GM19351 (cell line): ENCODE measurements around the gene PCBP2.

Experiments used
- ATAC-seq: cut with Tn5 transposase; IDR thresholded peaks from one replicate; pipeline ENCODE4 v1.9.1; 2021; ENCODE audit warnings: mild to moderate bottlenecking, moderate library complexity; ENCODE audit not compliant: unreplicated experiment

The PCBP2 gene

DNA sequence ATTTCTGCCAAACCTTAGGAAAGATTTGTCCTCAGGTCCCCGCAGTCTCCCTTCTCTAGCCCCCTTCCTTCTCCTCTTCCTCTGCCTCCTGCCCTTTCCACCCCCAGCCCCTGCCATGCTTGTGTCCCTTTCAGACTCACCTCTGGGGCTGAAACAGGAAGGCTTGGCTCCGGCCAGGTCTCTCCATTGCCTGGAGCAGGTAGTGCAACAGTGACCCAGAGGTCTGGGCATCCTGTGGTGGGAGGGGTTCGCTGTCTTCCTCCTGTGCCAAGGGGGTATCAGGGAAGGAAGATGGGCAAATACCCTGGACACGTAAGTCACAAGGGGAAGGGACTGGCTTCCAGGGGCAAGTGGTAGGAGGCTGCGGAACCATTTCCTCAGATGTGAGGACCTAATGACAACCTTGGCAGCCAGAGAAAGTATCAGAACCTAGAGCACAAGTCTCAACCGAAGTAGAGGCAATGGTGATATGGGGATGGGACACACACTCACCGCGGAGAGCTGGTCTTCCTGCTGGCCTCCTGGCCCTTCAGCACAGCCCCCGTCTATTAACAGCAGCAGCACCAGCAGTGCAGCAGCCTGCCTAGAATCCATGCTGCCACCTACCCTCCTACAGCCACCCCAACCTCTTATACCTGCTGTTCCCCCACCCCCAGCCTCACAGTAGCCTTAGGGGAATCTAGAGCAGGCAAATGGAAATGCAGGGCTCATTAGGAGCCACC lies 55.1 kb downstream of the PCBP2 start, which contains the start of gene NPFF:
Gene NPFF (minus strand): TSS at position 604 of the 722 bp plus-strand sequence. CDS start 10 bp downstream, at position 594.
- ATAC-seq: no peak

DNA sequence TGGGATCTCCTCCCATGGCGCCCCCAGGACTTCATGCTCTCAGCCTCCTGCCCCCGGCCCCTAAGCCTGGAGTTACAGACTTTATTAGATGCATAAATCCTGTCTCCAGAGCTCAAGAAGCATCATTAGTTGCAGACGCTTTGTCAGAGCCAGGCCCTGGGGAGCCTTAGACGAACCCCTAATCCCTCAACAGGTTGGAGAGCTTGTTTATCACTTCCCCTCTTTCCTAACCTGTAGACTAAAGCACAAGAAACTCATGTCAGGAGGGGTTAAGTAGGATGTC lies 55.6 kb downstream of the PCBP2 start:
- ATAC-seq: no peak

DNA sequence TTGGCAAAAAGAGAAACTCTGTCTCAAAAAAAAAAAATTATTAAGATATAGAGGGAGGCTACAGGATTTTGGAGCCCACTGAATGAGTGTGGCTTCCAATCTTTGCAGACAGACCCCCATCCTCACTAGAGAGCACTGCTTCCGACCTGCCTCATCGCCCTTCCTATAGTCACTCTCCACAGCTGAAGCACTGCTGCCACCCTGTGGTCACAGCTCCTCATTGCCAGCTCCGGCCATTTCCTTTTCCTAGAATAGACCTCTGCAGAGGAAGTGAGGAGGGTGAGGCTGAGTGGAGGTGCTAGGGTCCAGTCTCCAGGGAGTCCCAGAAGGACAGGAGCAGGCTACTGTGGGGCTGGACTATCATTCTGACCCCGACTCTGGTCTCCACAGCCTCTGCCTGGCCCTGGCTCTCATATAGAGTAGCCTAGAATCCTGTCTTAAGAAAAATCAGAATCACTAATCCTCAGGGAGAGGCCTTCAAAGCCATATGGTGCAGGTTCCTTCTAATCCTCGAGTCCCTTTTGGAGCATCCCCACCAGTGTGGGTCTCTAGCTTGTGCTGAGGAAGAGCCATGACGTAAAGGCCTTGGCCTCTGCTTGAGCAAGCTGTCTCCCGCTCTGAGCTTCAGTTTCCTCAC lies 56.8 kb downstream of the PCBP2 start:
- ATAC-seq: peak; percentile 90

DNA sequence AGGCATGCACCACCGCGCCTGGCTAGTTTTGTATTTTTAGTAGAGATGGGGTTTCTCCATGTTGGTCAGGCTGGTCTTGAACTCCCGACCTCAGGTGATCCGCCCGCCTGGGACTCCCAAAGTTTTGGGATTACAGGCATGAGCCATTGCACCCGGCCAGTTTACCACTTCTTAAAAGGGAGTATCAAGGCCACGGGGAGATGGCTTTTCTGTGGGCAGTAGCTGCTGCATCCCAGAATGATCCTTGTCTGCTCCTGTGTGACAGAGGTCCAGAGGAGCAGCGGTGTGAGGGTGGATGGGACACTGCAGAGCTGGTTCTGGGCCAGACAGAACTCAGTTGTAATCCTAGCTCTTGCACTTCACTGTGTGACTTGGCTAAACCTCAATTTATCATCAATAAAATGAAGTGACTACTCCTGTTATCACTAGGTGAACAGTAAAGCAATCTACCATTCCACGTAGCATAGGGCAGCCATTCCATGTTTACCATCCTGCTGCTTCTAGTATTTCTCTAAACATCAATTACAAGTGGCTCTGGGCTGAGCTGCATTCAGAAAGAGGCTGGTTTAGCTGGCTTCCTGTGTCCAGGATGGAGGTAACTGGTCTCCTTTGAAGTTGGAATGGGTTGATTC lies 58.4 kb downstream of the PCBP2 start:
- no peak for ATAC-seq

DNA sequence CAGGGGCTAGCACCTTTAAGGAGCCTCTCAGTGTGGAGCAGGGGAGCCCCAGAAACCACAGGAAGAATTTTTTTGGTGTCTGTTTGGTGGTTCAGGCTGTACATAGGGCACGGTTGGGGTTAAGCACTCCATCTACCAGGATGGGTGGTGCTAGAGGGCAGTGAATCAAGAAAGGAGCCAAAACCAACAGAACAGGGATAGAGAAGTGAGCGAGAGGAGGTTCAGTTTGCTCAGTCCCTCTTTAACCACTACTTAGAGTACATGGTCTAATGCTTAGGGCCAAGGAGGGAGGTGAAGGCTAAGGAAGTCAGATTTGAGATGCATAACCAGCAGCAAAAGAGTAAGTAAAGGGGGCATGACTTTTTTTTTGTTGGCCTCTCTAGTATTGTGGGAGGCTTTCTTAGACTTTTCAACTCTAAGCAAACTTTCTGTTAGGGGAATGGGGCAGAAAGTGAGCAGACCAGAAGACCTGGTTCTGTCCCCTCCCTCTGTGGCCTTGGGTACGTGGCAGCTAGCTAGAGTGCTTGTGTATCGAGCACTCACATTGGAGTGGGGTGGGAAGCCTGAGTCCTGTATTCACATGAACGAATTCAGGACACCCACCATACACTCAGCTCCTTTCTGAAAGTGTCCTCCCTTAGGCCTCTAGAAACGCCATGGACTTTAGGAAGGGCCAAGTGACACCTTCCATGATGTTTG lies 62.0 kb downstream of the PCBP2 start:
- no peak for ATAC-seq

DNA sequence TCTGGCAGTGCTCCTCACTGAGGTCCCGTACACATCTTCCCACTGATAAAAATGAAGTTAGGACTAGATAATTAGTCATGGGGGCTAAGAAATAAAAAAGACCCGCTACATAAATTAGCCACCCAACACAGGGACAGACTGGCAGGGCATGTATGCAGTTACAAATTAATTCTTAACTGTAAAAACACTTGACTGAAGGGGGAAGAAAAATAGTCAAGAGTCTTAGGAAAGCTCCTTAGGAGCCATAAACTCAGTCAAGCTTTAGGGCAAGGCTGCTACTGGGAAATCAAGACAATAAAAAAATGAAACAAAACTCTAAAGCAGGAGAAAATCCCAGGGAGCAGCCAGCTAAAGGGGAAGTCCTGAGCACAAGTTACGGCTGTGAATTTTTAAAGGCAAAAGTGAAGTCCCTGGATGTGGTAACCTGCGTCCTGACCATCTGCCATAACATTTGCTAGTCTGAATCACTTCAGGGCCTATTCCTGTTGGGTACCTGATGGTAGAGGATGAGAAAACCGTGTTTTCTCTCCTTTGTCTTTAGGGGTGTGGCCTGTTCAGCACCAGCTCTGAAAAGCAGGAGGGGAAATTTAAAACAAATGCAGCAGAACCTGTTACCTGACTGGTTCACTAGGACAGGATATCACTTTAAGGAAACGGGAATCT lies 62.9 kb downstream of the PCBP2 start:
- no peak for ATAC-seq

DNA sequence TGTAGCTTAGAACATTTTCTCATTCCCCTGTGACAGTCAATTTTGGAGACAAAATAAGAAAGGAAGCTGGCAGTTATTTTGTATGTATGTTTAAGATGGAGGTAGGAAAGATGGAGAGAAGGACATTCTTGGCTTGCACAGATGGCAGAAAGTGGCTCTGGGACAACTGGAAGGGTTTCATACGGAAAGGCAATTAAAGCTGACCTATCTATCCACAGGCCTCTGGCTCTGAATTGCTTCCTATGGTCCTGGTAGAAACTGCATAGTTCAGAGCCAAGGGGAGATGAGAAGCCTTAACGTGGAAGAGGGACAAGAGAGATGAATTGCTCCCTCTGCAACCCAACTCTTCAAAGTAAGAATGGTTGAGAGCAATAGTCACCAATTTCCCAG lies 63.4 kb downstream of the PCBP2 start:
- no peak for ATAC-seq

DNA sequence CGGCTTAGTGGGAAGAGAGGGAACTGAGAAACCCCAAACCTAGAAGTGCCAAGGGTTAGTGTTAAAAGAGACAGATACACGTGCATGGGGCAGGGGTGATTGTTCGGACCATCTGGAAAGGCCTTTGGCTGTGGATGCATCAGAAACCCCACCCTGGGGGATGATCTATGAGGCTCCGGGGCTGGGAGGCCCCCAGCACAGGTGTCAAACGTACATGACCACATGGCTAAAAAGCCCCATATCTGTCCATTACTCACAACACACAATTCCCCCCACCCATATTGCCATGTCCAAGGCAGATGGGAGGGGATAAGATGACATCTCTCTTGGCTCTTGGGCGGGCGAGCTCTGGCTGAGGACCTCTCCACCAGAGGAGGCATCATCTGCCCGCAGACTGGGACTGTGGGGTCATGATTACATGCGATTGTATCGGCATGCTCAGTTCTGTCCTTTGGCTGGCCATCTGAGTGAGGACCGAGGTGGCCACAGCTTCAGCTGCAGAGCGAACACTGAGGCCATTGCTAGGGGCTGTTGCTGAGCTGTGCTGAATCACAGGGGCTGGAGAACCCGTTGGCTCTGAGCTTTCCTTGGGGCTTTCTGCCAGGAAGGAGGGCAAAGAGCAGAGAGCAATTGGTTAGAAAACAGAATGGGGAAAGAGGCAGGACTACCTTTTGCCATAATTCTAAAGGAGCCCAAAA lies 65.0 kb downstream of the PCBP2 start:
- ATAC-seq: no peak

DNA sequence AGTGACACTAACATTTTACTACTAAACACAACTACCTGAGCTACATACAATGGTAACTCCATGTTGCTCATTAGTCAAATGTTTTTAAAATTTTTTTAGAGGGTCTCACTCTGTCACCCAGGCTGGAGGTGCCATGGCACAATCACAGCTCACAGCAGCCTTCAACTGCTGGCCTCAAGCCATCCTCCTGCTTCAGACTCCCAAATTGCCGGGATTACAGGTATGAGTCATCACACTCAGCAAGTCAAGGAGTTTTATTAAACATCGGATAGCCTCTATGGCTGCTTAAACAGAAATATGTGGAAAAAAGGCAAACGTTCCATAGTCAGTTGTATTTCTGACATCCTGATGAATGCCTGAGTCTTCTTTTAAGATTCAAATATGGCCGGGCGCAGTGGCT lies 66.5 kb downstream of the PCBP2 start:
- ATAC-seq: no peak

DNA sequence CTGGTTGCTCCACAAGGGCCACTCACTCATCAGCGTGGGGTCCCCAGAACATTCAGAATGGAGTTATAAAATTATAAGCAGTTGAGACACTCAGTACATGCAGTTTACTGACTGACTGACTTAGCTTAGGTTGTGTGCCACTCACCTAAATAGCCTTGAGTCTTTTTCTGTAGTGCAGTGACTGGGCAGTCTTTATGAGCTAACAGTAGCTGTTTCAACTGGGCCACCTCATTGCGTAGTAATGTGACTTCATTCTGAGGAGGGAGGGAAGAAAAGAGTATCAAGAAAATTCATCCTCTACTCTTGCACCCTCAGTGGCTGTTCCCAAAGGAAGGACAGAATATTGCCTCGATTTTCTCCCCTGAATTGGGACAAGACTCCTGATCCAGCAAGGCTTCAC lies 71.2 kb downstream of the PCBP2 start:
- no peak for ATAC-seq

DNA sequence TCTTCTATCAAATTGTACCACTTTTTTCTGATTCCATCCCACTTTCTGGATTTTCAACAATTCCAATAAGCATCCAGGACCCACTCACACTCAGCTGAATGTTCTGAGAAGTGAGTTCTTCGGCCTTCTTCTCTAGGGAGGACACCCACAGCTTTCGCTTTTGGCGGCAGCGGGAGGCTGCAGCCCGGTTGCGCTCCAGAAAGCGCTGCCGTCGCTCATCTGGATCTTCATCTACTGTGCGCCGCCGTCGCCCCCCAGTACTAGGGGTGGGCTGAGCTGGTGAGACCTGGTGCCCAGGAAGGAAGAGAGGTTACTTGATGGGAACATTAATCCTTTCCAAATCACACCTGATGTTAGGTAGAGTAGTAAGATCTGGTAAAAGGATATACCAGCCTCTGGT lies 72.6 kb downstream of the PCBP2 start:
- no peak for ATAC-seq

DNA sequence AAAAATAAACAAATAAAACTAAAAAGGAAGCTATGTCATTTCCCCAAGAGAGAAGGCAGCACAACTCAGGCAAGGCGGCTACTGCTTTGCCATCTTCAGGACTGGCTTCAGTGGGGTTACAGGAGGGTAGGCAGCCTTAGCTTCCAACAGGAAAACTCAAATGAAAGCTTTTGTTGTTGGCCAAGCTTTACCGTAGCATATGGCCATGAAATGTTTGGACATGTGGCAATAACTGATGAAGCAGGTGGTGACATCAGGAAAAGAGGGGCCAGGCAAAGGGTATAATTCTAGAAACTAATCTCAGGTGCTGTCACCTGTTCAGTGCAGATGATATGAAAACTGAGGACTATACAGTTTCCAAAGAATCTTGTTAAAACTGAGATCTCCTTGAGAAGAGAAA lies 78.2 kb downstream of the PCBP2 start:
- ATAC-seq: no peak
